ENCODE data around the gene DDTL.

DNA sequence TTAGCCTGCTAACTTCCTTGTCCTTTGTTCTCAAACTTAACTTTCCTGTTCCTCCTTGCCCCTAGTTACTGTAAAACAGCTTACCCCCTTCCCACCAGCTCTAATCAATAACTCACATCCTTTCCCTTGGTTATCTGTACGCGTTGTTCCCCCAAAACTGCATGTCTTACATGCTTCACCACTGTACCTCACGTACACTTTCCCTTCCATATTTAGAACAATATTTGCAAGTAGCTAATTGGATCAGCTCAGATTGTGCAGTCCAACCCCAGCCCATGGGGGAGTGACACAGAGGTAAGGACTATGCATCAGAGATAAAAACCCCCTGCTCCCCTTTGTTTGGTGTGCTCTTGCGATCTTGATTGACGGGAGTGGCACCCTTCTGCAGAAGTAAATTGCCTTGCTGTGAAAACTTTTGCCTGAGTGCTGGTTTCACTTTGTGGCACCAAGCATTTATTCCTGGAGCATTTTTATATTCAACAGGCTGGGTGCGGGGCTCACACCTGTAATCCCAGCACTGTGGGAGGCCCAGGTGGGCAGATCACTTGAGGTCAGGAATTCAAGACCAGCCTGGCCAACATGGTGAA, 41.6 kb upstream of the DDTL start:
- TF ChIP-seq, protein P1, sequence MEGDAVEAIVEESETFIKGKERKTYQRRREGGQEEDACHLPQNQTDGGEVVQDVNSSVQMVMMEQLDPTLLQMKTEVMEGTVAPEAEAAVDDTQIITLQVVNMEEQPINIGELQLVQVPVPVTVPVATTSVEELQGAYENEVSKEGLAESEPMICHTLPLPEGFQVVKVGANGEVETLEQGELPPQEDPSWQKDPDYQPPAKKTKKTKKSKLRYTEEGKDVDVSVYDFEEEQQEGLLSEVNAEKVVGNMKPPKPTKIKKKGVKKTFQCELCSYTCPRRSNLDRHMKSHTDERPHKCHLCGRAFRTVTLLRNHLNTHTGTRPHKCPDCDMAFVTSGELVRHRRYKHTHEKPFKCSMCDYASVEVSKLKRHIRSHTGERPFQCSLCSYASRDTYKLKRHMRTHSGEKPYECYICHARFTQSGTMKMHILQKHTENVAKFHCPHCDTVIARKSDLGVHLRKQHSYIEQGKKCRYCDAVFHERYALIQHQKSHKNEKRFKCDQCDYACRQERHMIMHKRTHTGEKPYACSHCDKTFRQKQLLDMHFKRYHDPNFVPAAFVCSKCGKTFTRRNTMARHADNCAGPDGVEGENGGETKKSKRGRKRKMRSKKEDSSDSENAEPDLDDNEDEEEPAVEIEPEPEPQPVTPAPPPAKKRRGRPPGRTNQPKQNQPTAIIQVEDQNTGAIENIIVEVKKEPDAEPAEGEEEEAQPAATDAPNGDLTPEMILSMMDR (IDR thresholded peaks at IDR 0.05) = no peak
- TF ChIP-seq POLR2AphosphoS5 (IDR thresholded peaks at IDR 0.05; ENCODE audit: low read depth, low read length) (no peak), TCF7L2 (IDR thresholded peaks at IDR 0.05; ENCODE audit: low read depth, low read length) (no peak), SIN3A (IDR thresholded peaks at IDR 0.05; ENCODE audit: borderline replicate concordance, insufficient read depth, low read depth, low read length) (no peak)
- TF ChIP-seq, protein P2, sequence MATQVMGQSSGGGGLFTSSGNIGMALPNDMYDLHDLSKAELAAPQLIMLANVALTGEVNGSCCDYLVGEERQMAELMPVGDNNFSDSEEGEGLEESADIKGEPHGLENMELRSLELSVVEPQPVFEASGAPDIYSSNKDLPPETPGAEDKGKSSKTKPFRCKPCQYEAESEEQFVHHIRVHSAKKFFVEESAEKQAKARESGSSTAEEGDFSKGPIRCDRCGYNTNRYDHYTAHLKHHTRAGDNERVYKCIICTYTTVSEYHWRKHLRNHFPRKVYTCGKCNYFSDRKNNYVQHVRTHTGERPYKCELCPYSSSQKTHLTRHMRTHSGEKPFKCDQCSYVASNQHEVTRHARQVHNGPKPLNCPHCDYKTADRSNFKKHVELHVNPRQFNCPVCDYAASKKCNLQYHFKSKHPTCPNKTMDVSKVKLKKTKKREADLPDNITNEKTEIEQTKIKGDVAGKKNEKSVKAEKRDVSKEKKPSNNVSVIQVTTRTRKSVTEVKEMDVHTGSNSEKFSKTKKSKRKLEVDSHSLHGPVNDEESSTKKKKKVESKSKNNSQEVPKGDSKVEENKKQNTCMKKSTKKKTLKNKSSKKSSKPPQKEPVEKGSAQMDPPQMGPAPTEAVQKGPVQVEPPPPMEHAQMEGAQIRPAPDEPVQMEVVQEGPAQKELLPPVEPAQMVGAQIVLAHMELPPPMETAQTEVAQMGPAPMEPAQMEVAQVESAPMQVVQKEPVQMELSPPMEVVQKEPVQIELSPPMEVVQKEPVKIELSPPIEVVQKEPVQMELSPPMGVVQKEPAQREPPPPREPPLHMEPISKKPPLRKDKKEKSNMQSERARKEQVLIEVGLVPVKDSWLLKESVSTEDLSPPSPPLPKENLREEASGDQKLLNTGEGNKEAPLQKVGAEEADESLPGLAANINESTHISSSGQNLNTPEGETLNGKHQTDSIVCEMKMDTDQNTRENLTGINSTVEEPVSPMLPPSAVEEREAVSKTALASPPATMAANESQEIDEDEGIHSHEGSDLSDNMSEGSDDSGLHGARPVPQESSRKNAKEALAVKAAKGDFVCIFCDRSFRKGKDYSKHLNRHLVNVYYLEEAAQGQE (IDR thresholded peaks at IDR 0.05; ENCODE audit: insufficient read depth in 1 of 2, low read depth in 2 of 2, low read length in 1 of 2) = no peak

Measured in Panc1 (cell line).